ENCODE data around the gene FBXW7. TPM values are rescaled to one million over a fixed set of nuclear protein-coding genes. Genes with fewer than 3 reads are reported as not detected.

The FBXW7 gene
- total RNA-seq, 1 donor from 2014 or later = 105 TPM

DNA sequence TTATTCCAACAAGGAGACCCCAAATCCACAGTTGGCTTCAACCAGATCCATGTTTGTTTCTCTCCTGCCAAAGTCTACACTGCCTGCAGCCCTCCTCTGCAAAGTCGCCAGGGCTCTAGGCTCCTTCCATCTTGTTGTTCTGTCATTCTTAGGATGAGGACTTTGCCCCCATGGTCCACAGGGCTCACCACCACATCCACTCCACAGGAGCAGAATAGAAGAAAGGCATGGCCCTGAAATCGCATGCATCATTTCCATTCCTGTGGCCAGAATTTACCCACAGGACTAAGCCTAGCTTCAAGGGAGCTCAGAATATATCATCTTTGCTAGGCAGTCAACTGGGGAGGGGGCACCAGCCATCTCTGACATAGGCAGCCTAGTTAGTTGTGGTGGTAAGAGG, 254.7 kb downstream of the FBXW7 start:
- DNase-seq = no peak

DNA sequence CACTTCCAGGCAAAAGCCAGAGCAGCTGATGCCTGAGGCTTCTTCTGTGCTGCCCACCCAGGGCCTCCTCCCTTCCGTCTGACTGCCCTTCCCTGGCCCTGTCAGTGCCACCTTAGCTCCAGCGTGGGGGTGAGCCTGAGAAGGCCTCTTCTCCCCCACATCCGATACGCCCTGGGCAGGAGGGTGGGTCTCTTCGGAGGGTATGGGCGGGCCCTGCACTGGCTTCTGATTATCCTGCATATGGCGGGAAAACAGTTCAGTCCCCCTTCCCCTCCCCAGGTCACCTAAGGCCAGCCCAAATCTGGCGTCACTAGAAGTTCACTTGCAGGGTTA, 256.7 kb downstream of the FBXW7 start:
- no peak for DNase-seq

- DNase-seq = no peak
Observed at GRCh38 chr4:152278505-152279233, 257.2 kb downstream of the FBXW7 start.

- no peak for DNase-seq
Observed at GRCh38 chr4:152278172-152278504, 257.8 kb downstream of the FBXW7 start.

DNA sequence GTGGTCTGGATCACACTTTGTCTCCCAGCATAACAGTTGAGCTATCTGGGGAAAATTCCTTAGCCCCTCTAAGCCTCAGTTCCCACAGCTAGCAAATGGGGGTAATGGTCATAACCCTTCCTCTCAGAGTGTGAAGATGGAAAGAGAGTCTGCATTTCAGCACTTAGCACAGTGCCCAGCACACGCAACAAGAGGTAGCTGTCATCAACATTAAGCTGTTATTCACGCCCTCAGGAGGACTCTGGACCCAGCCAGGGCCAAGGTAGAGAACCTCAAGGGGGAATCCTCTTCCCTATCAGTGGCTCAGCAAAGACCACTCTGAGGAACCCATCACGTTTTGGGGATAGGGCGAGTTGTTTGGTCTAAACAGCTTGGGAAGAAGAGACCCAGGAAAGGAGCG, 258.6 kb downstream of the FBXW7 start:
- no peak for DNase-seq

GRCh38 chr4:152273343-152273742, 262.5 kb downstream of the FBXW7 start:
- no peak for DNase-seq

Other genes with a start within 250 kb of the FBXW7 start
- gene TMEM154, start 143.9 kb upstream of the FBXW7 start, total RNA-seq = 1.0 and 3.1 TPM in 2 replicates
- 0.05 and 0.17 TPM in 2 replicates for gene TIGD4, start 243.6 kb upstream of the FBXW7 start, total RNA-seq
- gene ARFIP1, start 243.9 kb upstream of the FBXW7 start, total RNA-seq = 34.4 and 34.5 TPM in 2 replicates